Gastroesophageal sphincter (tissue), 4 donors: ENCODE results near the gene GRM4. TPM values are rescaled to one million over a fixed set of nuclear protein-coding genes. Genes with fewer than 3 reads are reported as not detected.

ENCODE experiments used
- ATAC-seq: fragments of 150-250 bp; one replicate; pipeline ENCODE4 v1.9.1; 2016; ENCODE audit warnings: mild to moderate bottlenecking, moderate library complexity
- H3K27ac ChIP-seq, 4 donors: fragments of 200-600 bp; sonication (generic) in 3 of 4; 1 replicate in 3 of 4; 2 replicates in 1 of 4; pipeline ENCODE4 v1.5.1; 2016 to 2019
- H3K27me3 ChIP-seq: fragments of 200-600 bp; sonication (generic); one replicate; pipeline ENCODE4 v1.5.1; 2019
- H3K36me3 ChIP-seq, 2 donors: fragments of 200-600 bp; sonication (generic); one replicate each; pipeline ENCODE4 v1.5.1; 2019; ENCODE audit warnings: control low read depth in 1 of 2
- H3K4me1 ChIP-seq, 3 donors: fragments of 200-600 bp; sonication (generic); 1 replicate in 2 of 3; 2 replicates in 1 of 3; pipeline ENCODE4 v1.5.1; 2016 to 2019; ENCODE audit warnings: control low read depth in 2 of 3
- H3K4me3 ChIP-seq, 2 donors: fragments of 200-600 bp; sonication (generic); one replicate each; pipeline ENCODE4 v1.5.1; 2019; ENCODE audit warnings: mild to moderate bottlenecking in 1 of 2, moderate library complexity in 1 of 2
- H3K9me3 ChIP-seq, 3 donors: fragments of 200-600 bp; sonication (generic); one replicate each; pipeline ENCODE4 v1.5.1; 2017 to 2019; ENCODE audit warnings: control low read depth in 2 of 3
- CTCF ChIP-seq, 4 experiments: fragments of 200-600 bp in 2 of 4; fragments of 450-650 bp in 2 of 4; sonication (generic) in 1 of 4; IDR thresholded peaks; one replicate each; pipeline ENCODE4 v1.5.1; 2017 to 2019; ENCODE audit warnings: antibody characterized with exemption in 4 of 4, mild to moderate bottlenecking in 2 of 4, moderate library complexity in 2 of 4
- EP300 ChIP-seq: sonication (generic); formaldehyde crosslinking; IDR thresholded peaks from one replicate; pipeline ENCODE4 v1.6.1; 2017; ENCODE audit warnings: antibody characterized with exemption, mild to moderate bottlenecking
- POLR2A ChIP-seq, 2 donors: fragments of 450-650 bp; IDR thresholded peaks; one replicate each; pipeline ENCODE4 v1.6.1; 2017; ENCODE audit warnings: antibody characterized with exemption in 2 of 2, mild to moderate bottlenecking in 2 of 2, moderate library complexity in 1 of 2
- POLR2AphosphoS5 ChIP-seq: sonication (generic); formaldehyde crosslinking; IDR thresholded peaks from one replicate; pipeline ENCODE4 v1.6.1; 2017; ENCODE audit warnings: antibody characterized with exemption
- WGBS, 2 donors: methylation state at CpG; one replicate each; pipeline ENCODE4 v1.1.5; 2018; ENCODE audit warnings: low coverage in 1 of 2; 5-methylcytosine and 5-hydroxymethylcytosine counted together
- total RNA-seq, 4 donors: library from RNA; depleted of rRNA; stranded (reverse); fragments of >200 nt; gene quantifications; one replicate each; pipeline ENCODE4 v1.1.0, GENCODE V29; 2016

Gene GRM4
- total RNA-seq, 4 donors from 2014 or later = not detected

- Histone ChIP-seq H3K27me3 (peaks cover 51% of the 10 kb centered on the region), H3K36me3 (no peaks in the 10 kb centered on the region), H3K4me1 (no peaks in the 10 kb centered on the region), H3K4me3 (no peak overlapping the region), H3K27ac (no peak overlapping the region), H3K9me3 (no peaks in the 10 kb centered on the region)
- no peak for ATAC-seq
- 86% methylated on average over 1 of the region's 6 CpGs; no CpG with 5 or more reads in 1 of the 2 donors for WGBS, 2 donors
- TF ChIP-seq POLR2AphosphoS5 (no peak), CTCF (IDR thresholded peaks at IDR 0.05) (no peak), EP300 (no peak), POLR2A (IDR thresholded peaks at IDR 0.05) (no peak)
Observed at GRCh38 chr6:34041385-34041784, 104.5 kb downstream of the GRM4 start.

GRCh38 chr6:34039943-34040342 lies 105.9 kb downstream of the GRM4 start:
- 50% methylated on average over 2 of the region's 11 CpGs; no CpG with 5 or more reads in 1 of the 2 donors for WGBS, 2 donors
- H3K4me3 ChIP-seq = no peak overlapping the region
- H3K27ac ChIP-seq = no peak overlapping the region
- no peak for ATAC-seq
- no peaks in the 10 kb centered on the region for H3K9me3 ChIP-seq
- TF ChIP-seq POLR2A (IDR thresholded peaks at IDR 0.05) (no peak), POLR2AphosphoS5 (no peak), CTCF (IDR thresholded peaks at IDR 0.05) (no peak), EP300 (no peak)
- H3K27me3 ChIP-seq = peaks cover 52% of the 10 kb centered on the region
- no peaks in the 10 kb centered on the region for H3K4me1 ChIP-seq
- H3K36me3 ChIP-seq = no peaks in the 10 kb centered on the region

- Histone ChIP-seq H3K4me3 (no peak overlapping the region), H3K4me1 (no peaks in the 10 kb centered on the region), H3K36me3 (no peaks in the 10 kb centered on the region), H3K27me3 (peaks cover 67% of the 10 kb centered on the region), H3K9me3 (no peaks in the 10 kb centered on the region), H3K27ac (no peak overlapping the region)
- ATAC-seq = no peak
- WGBS, 2 donors = 75 to 80% methylated on average over 2 of the region's 3 CpGs
- TF ChIP-seq CTCF (IDR thresholded peaks at IDR 0.05) (no peak), EP300 (no peak), POLR2AphosphoS5 (no peak), POLR2A (IDR thresholded peaks at IDR 0.05) (no peak)
Observed at GRCh38 chr6:34037151-34037550, 108.7 kb downstream of the GRM4 start.

- 100% methylated on average over 2 of the region's 20 CpGs; no CpG with 5 or more reads in 1 of the 2 donors for WGBS, 2 donors
- peaks cover 67% of the 10 kb centered on the region for H3K27me3 ChIP-seq
- no peak overlapping the region for H3K4me3 ChIP-seq
- TF ChIP-seq POLR2AphosphoS5 (no peak), CTCF (IDR thresholded peaks at IDR 0.05) (no peak), POLR2A (IDR thresholded peaks at IDR 0.05) (no peak), EP300 (no peak)
- no peaks in the 10 kb centered on the region for H3K9me3 ChIP-seq
- ATAC-seq = no peak
- no peaks in the 10 kb centered on the region for H3K36me3 ChIP-seq
- no peak overlapping the region for H3K27ac ChIP-seq
- no peaks in the 10 kb centered on the region for H3K4me1 ChIP-seq
Observed at GRCh38 chr6:34036357-34037069, 109.4 kb downstream of the GRM4 start.

- H3K4me3 ChIP-seq = no peak overlapping the region
- no peak for ATAC-seq
- H3K9me3 ChIP-seq = no peaks in the 10 kb centered on the region
- no peaks in the 10 kb centered on the region for H3K36me3 ChIP-seq
- 86% methylated on average over 7 of the region's 40 CpGs; no CpG with 5 or more reads in 1 of the 2 donors for WGBS, 2 donors
- peaks cover 67% of the 10 kb centered on the region for H3K27me3 ChIP-seq
- TF ChIP-seq POLR2AphosphoS5 = no peak
- no peaks in the 10 kb centered on the region for H3K4me1 ChIP-seq
- no peak overlapping the region for H3K27ac ChIP-seq
Observed at GRCh38 chr6:34035704-34036356, 110.1 kb downstream of the GRM4 start.
